Effector memory CD4-positive, alpha-beta T cell (primary cell): ENCODE data around the gene HOXC10.

ENCODE experiments used
- DNase-seq, 3 donors: peaks; one replicate each; pipeline ENCODE4 v3.0.0-alpha.2; 2020
- H3K27ac ChIP-seq: 2 replicates; pipeline ENCODE4 v1.7.0; 2013; ENCODE audit warnings: mild to moderate bottlenecking, low read length, moderate library complexity; ENCODE audit not compliant: insufficient read depth, poor library complexity, severe bottlenecking
- H3K27me3 ChIP-seq: replicated peaks from 2 replicates; pipeline ENCODE4 v1.7.0; 2013; ENCODE audit warnings: mild to moderate bottlenecking, low read length; ENCODE audit not compliant: insufficient read depth, control insufficient read depth, poor library complexity, severe bottlenecking
- H3K36me3 ChIP-seq: 2 replicates; pipeline ENCODE4 v1.7.0; 2013; ENCODE audit warnings: mild to moderate bottlenecking, low read length, moderate library complexity; ENCODE audit not compliant: control insufficient read depth, insufficient read depth
- H3K4me1 ChIP-seq: 2 replicates; pipeline ENCODE4 v1.7.0; 2013; ENCODE audit warnings: low read length, mild to moderate bottlenecking; ENCODE audit not compliant: control insufficient read depth, insufficient read depth, poor library complexity, severe bottlenecking
- H3K4me3 ChIP-seq: 2 replicates; pipeline ENCODE4 v1.7.0; 2013; ENCODE audit warnings: low read length, low read depth, mild to moderate bottlenecking; ENCODE audit not compliant: insufficient read depth, poor library complexity, severe bottlenecking
- H3K9me3 ChIP-seq: 2 replicates; pipeline ENCODE4 v1.7.0; 2013; ENCODE audit warnings: mild to moderate bottlenecking, low read length, moderate library complexity; ENCODE audit not compliant: control insufficient read depth

The HOXC10 gene

GRCh38 chr12:54010972-54011664 is 26.2 kb downstream of the HOXC10 start:
- H3K4me3 ChIP-seq, result no peak overlapping the region
- H3K27me3 ChIP-seq, result peaks cover 93% of the 10 kb centered on the region
- no peaks in the 10 kb centered on the region for H3K9me3 ChIP-seq
- no peaks in the 10 kb centered on the region for H3K36me3 ChIP-seq
- H3K4me1 ChIP-seq, result peaks cover 28% of the 10 kb centered on the region
- H3K27ac ChIP-seq, result no peak overlapping the region
- no peak for DNase-seq

GRCh38 chr12:54011665-54012532 is 27.0 kb downstream of the HOXC10 start:
- Histone ChIP-seq H3K27ac (no peak overlapping the region), H3K9me3 (no peaks in the 10 kb centered on the region), H3K36me3 (no peaks in the 10 kb centered on the region), H3K4me3 (no peak overlapping the region), H3K27me3 (peaks cover 89% of the 10 kb centered on the region), H3K4me1 (peaks cover 23% of the 10 kb centered on the region)
- DNase-seq, result no peak

GRCh38 chr12:54012631-54013409 is 27.9 kb downstream of the HOXC10 start:
- H3K27me3 ChIP-seq, result peaks cover 88% of the 10 kb centered on the region
- H3K4me3 ChIP-seq, result no peak overlapping the region
- DNase-seq, result no peak
- H3K4me1 ChIP-seq, result peaks cover 32% of the 10 kb centered on the region
- H3K36me3 ChIP-seq, result no peaks in the 10 kb centered on the region
- no peaks in the 10 kb centered on the region for H3K9me3 ChIP-seq
- no peak overlapping the region for H3K27ac ChIP-seq

GRCh38 chr12:54014377-54015017 is 29.6 kb downstream of the HOXC10 start:
- no peaks in the 10 kb centered on the region for H3K9me3 ChIP-seq
- H3K4me1 ChIP-seq, result peaks cover 29% of the 10 kb centered on the region
- H3K27ac ChIP-seq, result no peak overlapping the region
- peaks cover 84% of the 10 kb centered on the region for H3K27me3 ChIP-seq
- no peak for DNase-seq
- H3K4me3 ChIP-seq, result no peak overlapping the region
- no peaks in the 10 kb centered on the region for H3K36me3 ChIP-seq

- H3K9me3 ChIP-seq, result no peaks in the 10 kb centered on the region
- H3K36me3 ChIP-seq, result no peaks in the 10 kb centered on the region
- no peak for DNase-seq
- no peak overlapping the region for H3K27ac ChIP-seq
- no peak overlapping the region for H3K4me3 ChIP-seq
- peaks cover 22% of the 10 kb centered on the region for H3K4me1 ChIP-seq
- peaks cover 83% of the 10 kb centered on the region for H3K27me3 ChIP-seq
These were observed 30.3 kb downstream of the HOXC10 start for GRCh38 chr12:54015018-54015931.

GRCh38 chr12:54016051-54016450 is 31.1 kb downstream of the HOXC10 start:
- DNase-seq, result no peak
- no peaks in the 10 kb centered on the region for H3K36me3 ChIP-seq
- peaks cover 21% of the 10 kb centered on the region for H3K4me1 ChIP-seq
- no peak overlapping the region for H3K27ac ChIP-seq
- no peak overlapping the region for H3K4me3 ChIP-seq
- no peaks in the 10 kb centered on the region for H3K9me3 ChIP-seq
- H3K27me3 ChIP-seq, result peaks cover 78% of the 10 kb centered on the region

GRCh38 chr12:54016478-54016964 is 31.6 kb downstream of the HOXC10 start:
- Histone ChIP-seq H3K4me1 (peaks cover 21% of the 10 kb centered on the region), H3K27me3 (peaks cover 77% of the 10 kb centered on the region), H3K9me3 (no peaks in the 10 kb centered on the region), H3K4me3 (no peak overlapping the region), H3K36me3 (no peaks in the 10 kb centered on the region), H3K27ac (no peak overlapping the region)
- no peak for DNase-seq

- no peaks in the 10 kb centered on the region for H3K9me3 ChIP-seq
- no peak overlapping the region for H3K27ac ChIP-seq
- no peaks in the 10 kb centered on the region for H3K36me3 ChIP-seq
- no peak for DNase-seq
- peaks cover 21% of the 10 kb centered on the region for H3K4me1 ChIP-seq
- H3K27me3 ChIP-seq, result peaks cover 76% of the 10 kb centered on the region
- peak overlapping the region; percentile 37 for H3K4me3 ChIP-seq
These were observed 32.3 kb downstream of the HOXC10 start for GRCh38 chr12:54017027-54017788.
